HG02943 (cell line): ENCODE data around the gene GLRA3.
A peak's percentile ranks its signal among the peaks of the same experiment; 100 is the strongest.
"Not testable (repeated sequence)": the region's sequence is repeated elsewhere in the genome, so short reads cannot be mapped to it uniquely, and the experiment has no call there.

Experiments used
- ATAC-seq: cut with Tn5 transposase; IDR thresholded peaks from one replicate; pipeline ENCODE4 v1.9.1; 2021; ENCODE audit warnings: mild to moderate bottlenecking, low read depth, moderate library complexity; ENCODE audit not compliant: unreplicated experiment

Gene GLRA3

DNA sequence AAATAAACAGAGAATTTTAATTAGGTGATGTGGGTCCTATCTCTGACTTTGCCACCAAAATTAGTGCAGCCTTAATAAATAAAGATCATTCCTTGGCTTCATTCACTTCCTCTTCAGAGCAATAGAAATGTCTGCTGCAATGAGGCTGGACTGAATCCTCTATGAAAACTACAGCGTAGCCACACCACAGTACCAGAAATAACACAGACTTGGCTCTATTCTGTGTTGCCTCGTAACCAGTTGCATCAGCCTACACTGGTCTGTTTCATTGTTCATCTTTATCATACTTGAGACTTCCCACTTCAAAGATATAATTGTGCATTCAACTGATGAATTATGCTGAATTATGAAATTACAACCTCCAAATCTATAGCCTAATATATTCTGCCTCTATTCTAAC is 15.8 kb downstream of the GLRA3 start:
- ATAC-seq: no peak

DNA sequence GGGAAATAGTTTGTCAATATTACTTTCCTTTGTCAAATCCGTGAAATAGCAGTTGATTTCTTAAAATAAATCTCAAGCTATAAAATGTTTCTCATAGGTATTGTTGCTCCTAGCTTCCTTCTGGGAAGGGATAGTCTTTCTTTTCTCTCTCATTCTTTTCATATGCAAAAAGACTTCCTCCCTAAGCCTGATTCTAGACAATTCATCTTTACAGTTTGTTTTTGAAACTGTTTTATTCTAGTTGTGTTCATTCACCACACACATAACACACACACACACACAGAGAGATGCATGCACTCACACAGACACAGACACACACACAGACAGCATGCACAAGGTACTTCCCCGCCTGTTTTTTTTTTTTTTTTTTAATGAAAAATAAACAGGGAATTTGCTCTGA is 18.2 kb downstream of the GLRA3 start:
- ATAC-seq: no peak

DNA sequence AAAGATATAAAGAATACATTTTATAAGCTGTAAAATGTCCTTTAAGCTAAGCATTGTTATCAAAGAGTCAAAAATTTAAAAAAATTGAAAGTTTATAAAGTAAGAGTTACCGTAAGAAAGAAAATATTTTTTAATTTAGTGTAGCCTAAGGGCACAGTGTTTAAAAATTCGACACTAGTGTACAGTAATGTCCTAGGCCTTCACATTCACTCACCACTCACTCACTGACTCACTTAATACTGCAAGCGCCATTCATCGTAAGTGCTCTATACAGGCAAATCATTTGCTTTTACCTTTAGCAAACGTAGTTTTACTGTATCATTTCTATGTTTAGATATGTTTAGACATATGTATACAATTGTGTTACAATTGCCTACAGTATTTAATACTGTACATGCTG is 20.2 kb downstream of the GLRA3 start:
- no peak for ATAC-seq

DNA sequence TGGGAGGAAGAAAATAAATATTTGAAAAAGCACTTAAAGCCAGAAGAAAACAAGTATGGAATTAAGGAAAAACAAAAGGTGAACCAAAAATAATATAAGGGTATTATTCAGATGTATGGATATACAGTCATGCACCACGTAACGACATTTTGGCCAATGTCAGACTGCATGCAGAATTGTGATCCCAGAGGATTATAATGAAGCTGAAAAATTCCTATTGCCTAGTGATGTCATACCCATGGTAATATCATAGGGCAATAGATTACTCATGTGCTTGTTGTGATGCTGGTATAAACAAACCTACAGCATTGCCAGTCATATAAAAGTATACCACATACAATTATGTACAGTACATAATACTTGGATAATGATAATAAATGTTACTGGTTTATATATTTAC is 20.9 kb downstream of the GLRA3 start:
- ATAC-seq: no peak

DNA sequence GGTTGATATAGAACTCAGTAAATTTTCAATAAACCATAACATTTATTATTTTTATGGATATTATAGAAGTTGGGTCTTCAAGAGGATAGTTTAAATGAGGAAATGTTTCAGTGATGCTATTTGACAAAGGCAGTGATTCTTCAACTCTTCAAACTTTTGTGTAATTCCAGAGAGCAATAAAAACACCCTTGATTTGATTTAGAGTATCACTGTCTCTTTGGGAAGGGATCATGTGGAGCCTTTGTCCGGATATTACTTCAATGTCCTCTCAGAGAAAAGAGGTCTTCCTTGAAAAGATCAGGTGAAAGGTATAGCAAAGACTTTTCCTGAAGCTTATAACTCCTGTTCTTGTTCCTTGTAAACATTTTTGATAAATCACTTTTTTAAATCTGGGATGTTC is 23.3 kb downstream of the GLRA3 start:
- no peak for ATAC-seq

DNA sequence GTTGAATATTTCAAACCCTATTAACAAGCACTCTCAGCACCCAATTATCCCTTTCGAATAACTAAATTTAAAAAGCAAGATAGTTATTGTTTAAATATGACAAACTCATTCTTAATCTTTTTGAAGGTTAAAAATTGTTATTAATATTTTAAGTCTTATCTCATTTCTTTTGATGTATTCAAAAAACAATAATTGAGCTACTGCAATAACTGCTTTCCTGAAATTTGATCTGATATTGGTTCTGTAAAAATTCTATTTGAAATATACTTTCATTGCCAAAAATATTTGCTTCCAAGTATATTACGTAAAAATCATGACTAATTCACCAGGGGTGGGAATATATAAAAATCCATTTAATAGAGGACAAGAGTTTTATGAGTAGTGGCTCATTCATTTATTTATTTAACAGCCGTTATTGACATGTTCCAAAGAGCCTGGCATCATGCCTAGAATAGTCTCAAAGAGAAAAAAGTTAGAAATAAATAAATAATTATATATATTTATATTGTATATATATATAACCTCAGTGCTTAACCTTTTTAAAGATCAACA is 34.4 kb downstream of the GLRA3 start:
- no peak for ATAC-seq

DNA sequence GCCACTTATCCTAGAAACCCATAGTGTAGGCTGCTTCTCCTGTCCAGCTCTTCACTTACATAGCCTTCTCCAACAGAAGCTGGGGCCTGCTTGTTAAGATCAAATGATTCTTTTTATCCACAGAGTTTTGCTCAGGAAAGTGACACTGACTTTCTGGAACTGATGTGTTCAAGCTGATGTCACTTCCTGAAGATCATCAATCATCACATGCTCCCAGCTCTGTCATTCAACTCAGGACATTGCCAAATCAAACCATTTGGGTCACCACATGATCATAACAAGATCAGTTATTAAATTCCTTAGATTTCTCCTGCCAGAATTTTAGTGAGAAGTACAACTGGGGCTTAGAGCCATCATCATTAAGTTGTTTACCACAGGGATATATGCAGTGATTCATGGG is 39.4 kb downstream of the GLRA3 start:
- ATAC-seq: no peak

DNA sequence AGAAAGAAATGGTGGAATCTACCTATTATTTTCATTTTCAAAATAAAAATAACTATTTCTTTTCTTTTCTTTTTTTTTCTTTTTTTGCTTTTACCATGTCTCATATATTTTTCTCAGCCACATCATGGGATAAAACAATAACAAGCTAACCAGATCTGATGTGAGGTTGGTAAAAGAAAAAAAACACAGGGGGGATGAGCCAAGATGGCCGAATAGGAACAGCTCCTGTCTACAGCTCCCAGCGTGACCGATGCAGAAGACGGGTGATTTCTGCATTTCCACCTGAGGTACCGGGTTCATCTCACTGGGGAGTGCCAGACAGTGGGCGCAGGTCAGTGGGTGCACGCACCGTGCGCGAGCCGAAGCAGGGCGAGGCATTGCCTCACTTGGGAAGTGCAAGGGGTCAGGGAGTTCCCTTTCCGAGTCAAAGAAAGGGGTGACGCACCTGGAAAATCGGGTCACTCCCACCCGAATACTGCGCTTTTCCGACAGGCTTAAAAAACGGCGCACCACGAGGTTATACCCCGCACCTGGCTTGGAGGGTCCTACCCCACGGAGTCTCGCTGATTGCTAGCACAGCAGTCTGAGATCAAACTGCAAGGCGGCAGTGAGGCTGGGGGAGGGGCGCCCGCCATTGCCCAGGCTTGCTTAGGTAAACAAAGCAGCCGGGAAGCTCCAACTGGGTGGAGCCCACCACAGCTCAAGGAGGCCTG is 50.6 kb downstream of the GLRA3 start:
- not testable (repeated sequence) for ATAC-seq

DNA sequence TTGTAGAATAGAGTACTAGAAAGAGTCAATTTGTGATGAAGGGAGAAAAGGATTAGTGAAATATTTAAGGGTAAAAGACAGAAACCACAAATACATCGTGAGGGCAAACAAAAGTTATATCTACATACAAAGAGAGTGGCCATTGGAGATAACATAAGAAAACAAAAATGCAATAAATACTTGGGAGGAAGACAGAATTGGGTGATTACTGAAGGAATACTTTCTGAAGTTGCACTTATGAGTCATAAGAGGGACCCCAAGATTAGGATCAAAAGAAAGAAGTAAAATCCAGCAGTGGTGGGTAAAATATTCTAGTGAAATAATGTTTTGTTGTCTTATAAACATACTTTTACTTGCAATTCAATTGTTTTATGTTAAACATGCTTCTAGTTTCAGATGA is 53.7 kb downstream of the GLRA3 start:
- no peak for ATAC-seq

DNA sequence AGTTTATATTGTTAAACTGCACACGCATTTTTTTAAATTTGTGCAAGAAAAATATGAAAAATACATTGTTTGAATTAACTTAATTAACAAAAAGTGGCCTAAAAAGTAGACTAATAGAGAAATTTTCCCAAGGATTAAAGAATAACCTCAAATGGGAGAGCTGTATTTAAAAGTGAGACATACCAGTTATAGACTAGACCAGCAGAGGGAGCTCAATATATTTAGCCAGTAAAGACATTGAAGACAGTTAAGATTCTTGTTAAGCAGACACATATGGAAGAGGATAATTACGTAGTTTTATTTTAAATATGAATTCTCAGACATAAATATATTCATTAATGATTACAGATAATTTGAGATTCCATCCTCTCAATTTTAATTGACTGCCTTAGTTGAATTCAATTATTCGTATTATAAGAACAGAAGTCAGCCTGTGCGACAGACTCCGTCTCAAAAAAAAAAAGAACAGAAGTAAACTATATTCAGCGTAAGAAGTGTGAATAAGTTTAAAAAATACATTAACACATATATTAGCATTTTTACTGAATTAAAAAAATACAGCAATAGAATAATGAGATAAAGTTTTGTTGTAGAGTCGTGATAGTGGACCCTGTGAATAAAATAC is 64.8 kb downstream of the GLRA3 start:
- peak; percentile 67 for ATAC-seq

DNA sequence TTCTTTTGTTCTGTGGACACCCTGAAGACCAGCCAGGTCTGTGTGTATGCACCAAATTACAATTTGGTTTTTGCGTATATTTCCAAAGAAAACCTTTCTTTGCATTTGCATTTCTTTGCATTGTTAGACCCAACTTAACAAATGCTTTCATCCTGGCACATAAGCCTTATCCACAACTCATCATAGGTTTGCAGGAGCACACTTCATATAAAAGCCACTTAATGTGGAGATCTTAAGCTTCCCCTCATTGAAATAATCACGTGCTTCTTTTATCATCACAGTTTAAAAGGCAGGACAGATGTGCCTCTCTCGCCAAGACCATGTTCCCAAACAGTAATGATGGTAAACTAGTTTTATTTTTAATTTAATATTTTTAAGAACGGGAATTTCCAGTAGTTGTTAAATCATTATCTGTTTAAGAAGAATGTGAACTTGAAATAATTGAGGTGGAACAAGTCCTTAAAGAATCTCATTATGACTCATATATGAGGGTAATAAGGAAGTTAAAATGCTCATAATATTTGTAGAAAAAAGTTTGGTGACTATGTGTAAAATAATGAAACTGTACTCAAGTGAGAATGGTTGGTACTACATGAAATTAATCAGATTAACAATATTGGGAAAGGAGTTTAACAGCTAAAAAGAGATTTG is 65.5 kb downstream of the GLRA3 start:
- ATAC-seq: peak; percentile 62

DNA sequence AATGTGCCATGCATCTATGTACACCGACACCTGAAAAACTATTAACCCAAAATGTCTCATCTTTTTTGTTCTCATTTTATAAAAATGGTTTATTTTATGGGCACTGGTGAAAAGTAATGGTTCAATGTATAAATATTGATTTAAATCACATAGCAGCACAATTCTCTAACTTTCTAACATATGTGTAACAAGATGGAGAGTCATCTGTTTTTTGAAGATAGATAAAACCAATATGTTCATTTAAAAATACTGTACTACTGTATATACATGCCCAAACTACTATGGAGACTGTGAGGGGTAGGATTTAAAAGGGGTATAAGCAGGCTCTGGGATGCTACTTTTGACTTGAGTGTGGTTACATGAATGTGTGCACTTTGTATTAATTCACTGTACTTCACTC is 67.6 kb downstream of the GLRA3 start:
- no peak for ATAC-seq

DNA sequence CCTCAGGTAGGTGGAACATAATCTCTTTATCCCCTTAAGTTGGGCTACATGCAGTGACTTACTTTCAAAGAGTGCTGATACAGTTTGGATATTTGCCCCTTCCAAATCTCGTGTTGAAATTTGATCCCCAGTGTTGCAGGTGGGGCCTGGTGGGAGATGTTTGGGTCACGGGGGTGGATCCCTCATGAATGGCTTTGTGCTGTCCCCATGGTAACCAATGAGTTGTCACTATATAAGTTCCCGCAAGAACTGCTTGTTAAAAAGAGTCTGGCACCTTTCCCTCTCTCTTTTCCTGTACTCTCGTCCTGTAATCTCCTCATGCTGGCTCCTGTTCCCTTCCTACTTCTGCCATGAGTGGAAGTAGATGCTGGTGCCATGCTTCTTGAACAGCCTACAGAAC is 71.3 kb downstream of the GLRA3 start:
- ATAC-seq: no peak

DNA sequence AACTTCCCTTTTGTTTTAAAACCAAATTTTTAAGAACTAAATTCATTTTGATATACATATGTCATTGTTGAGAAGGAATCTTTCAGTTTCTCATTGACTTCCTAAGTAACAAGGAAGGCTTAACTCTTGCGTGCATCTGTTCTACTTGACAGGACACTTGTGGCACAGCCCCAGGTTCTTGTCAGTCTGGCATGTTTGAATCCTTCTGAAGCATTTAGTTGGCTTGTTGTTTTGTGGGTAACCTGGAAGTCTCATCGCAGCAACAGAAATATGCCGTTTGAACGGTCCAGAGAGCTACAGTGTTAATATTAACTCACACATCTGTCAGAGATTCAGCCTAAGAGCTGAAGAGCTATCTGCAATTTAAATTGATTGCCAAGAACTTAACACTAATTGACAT is 76.0 kb downstream of the GLRA3 start:
- no peak for ATAC-seq

DNA sequence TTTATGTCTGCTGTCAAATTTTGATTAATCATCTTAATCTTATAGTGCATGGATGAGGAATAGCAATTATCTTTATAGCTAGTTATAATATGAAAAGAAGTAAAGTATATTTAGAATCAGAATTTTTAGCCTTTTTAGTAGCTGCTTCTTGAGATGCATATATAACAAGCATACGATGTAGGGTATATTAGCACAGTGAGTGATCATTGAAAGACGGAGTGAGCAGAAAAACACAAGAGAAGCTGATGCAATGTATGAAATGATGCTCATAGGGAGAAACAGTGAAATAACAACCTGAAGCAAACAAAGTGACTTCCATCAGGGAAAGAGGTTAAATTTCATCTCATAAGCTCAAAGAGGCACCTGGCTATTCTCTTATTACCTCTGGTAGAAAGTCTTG is 77.0 kb downstream of the GLRA3 start:
- ATAC-seq: no peak

DNA sequence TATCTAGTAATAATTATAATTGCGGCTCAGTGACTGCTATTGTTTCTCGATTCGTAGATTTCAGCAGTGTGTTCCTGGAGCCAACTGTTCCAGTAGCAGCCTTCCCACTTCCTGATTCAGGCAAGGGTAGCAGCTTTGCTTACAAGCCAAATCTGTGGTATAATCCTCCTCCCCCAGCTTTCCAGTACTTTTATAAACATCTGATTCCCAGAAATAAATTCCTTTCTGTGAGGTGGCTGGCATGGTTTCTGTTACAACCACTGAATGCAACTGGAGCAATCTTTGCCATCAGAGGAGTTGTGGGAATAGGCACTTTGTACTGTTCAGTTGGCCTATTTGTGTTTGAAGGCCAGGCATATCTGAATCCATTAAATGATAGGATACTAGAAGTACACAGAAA is 80.0 kb downstream of the GLRA3 start:
- no peak for ATAC-seq

DNA sequence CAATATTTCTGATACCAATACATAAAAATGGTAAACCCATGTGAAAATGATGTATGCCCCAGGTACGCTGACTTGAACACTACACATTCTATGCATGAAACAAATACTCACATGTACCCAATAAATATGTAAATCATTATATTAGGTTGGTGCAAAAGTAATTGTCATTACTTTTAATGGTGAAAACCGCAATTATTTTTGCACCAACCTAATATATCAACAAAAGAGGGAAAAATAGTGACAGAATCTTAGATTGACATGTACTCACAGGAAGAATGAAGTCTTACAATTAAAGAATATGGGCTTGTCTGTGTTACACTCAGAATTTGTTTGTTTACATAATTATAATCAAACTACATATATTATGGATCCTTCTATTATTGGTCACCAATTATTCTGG is 82.3 kb downstream of the GLRA3 start:
- ATAC-seq: no peak

DNA sequence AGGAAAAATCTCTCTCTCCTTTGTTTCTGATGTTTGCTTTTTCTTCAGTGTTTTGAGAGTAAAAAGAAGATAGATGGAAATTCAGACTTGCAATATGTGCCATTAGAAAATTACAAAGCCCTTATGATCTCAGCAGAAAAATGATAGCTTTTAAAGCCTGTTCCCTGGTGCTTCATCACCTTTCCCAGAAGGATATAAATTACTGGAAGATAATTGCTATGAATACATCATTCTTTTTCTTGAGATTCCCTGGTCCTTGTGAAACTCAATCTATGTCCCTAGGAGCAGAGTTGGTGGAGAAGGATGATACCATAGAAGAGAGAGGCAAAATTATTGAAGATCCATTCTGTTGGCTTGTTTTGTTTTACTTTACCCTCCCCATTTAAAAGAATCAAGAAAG is 86.5 kb downstream of the GLRA3 start:
- ATAC-seq: no peak

DNA sequence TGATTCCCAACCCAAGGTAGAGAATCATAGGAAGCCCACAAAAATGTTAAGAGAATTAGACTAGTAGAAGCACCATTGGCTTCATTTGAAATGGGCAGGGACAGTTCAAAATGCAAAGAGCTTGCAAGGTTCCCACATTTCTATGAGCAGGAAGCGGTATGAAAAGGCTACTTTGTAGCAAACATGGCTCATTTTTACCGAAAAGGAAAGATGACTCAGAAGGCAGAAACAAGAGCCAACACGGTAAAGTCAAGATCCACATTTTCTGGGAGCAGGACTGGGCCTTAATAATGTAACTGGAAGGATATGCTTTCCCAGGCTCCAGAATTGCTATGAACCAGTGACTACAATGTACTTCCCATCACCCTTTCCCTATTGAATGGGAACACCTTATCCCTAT is 89.5 kb downstream of the GLRA3 start:
- no peak for ATAC-seq

DNA sequence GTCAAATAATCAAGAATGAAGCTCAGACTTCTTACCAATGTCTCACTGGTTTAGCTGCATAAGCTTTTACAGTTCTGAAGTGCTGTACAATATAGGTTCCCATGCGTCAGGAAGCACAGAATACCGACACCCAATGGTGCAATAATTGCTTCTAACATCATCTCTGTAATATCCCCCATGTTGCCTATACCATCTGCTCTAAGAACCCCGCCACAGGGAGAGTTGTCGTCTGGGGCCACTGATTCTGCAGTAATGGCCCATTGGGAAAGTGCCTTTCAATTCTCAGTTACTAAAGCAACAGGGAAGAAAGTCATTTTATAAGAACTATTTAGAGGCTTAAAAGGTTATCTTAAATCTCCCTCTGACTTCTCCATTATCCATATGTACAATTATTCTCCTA is 94.9 kb downstream of the GLRA3 start:
- no peak for ATAC-seq

DNA sequence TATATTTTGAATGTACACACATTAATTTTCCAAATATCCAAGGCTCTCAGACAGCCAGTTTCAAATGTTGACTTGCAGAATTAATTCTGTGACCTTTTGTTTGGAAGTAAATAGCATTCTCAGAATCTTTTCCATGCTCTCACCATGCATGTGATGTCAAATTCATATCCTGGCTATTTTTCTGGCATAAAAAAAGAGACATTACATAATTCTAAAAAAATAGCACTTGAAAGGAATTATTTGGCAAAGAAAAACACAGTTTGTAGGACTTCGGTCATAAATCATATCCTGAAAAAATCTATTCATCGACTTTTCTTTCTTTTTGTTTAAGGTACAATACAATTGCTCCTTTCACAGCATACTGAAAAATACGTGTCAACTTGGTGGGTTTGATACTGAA is 111.2 kb downstream of the GLRA3 start:
- no peak for ATAC-seq
